Fibroblast of lung (primary cell): Measurements from ENCODE around the gene RASSF8. TPM values are rescaled to one million over a fixed set of nuclear protein-coding genes. Genes with fewer than 3 reads are reported as not detected.
A peak's percentile ranks its signal among the peaks of the same experiment; 100 is the strongest.

Experiments
- DNase-seq, 2 donors: peaks; one replicate each; pipeline versions ENCODE4 v3.0.0 to v3.0.0-alpha.2; 2010; ENCODE audit warnings: low read depth in 2 of 2
- H2AFZ ChIP-seq: 2 replicates; pipeline ENCODE4 v1.5.1; 2012; ENCODE audit warnings: low read length, control low read depth, inconsistent platforms
- H3K27ac ChIP-seq: 2 replicates; pipeline ENCODE4 v1.5.1; 2011; ENCODE audit warnings: low read length, control low read depth; ENCODE audit not compliant: insufficient read depth
- H3K27me3 ChIP-seq: 2 replicates; pipeline ENCODE4 v1.5.1; 2011; ENCODE audit warnings: mild to moderate bottlenecking, low read length; ENCODE audit not compliant: control insufficient read depth, insufficient read depth
- H3K36me3 ChIP-seq: 2 replicates; pipeline ENCODE4 v1.5.1; 2011; ENCODE audit warnings: low read length; ENCODE audit not compliant: control insufficient read depth, insufficient read depth
- H3K4me1 ChIP-seq: 2 replicates; pipeline ENCODE4 v1.5.1; 2011; ENCODE audit warnings: low read length; ENCODE audit not compliant: control insufficient read depth, insufficient read depth; ENCODE audit errors: extremely low read depth
- H3K4me2 ChIP-seq: 2 replicates; pipeline ENCODE4 v1.5.1; 2011; ENCODE audit warnings: low read length, control low read depth; ENCODE audit not compliant: insufficient read depth; ENCODE audit errors: extremely low read depth
- H3K4me3 ChIP-seq, 4 experiments: fragments of 200-600 bp in 1 of 4; sonication (generic) in 1 of 4; replicated peaks in 1 of 4; 2 replicates each; pipeline ENCODE4 v1.5.1; 2011 to 2016; ENCODE audit warnings: low read length in 4 of 4, low read depth in 3 of 4, mild to moderate bottlenecking in 3 of 4, control low read depth in 2 of 4, inconsistent platforms in 1 of 4, mixed read lengths in 1 of 4; ENCODE audit not compliant: insufficient read depth in 1 of 4; ENCODE audit errors: control extremely low read depth in 1 of 4
- H3K79me2 ChIP-seq: 2 replicates; pipeline ENCODE4 v1.5.1; 2012; ENCODE audit warnings: mild to moderate bottlenecking, low read length, inconsistent platforms; ENCODE audit not compliant: control insufficient read depth, insufficient read depth
- H3K9ac ChIP-seq: 2 replicates; pipeline ENCODE4 v1.5.1; 2011; ENCODE audit warnings: mild to moderate bottlenecking, low read length, control low read depth; ENCODE audit not compliant: insufficient read depth
- H3K9me3 ChIP-seq: 2 replicates; pipeline ENCODE4 v1.5.1; 2012; ENCODE audit warnings: low read depth, low read length; ENCODE audit not compliant: control insufficient read depth, insufficient read depth
- H4K20me1 ChIP-seq: 2 replicates; pipeline ENCODE4 v1.5.1; 2011; ENCODE audit warnings: low read length; ENCODE audit not compliant: control insufficient read depth, insufficient read depth; ENCODE audit errors: extremely low read depth
- EZH2 ChIP-seq: IDR thresholded peaks from 2 replicates; pipeline ENCODE4 v1.5.1; 2012; ENCODE audit warnings: low read length, control low read depth, mild to moderate bottlenecking; ENCODE audit errors: missing control alignments
- polyA plus RNA-seq, 2 donors: library from polyadenylated mRNA; depleted of rRNA in 1 of 2; stranded (reverse) in 1 of 2; unstranded in 1 of 2; fragments of >200 nt; gene quantifications; 2 replicates each; pipeline ENCODE4 v1.2.1, GENCODE V29; 2011 to 2012; ENCODE audit warnings: missing spikeins in 1 of 2
- total RNA-seq: library from RNA; depleted of rRNA; stranded (reverse); fragments of >200 nt; gene quantifications from 2 replicates; pipeline ENCODE4 v1.2.1, GENCODE V29; 2014
- TF ChIP-seq, protein P1 (sequence below), 2 donors: IDR thresholded peaks in 1 of 2; conservative IDR thresholded peaks in 1 of 2; 1 replicate in 1 of 2; 2 replicates in 1 of 2; pipeline ENCODE4 v1.5.1; 2011 to 2012; ENCODE audit warnings: low read length in 2 of 2, control low read depth in 1 of 2, inconsistent platforms in 1 of 2, low read depth in 1 of 2, mild to moderate bottlenecking in 1 of 2

Gene RASSF8
- total and polyA plus RNA-seq, 2 donors (not counting 1 experiment from before 2014, with no cell fraction given) = 28.8 to 52.8 TPM

DNA sequence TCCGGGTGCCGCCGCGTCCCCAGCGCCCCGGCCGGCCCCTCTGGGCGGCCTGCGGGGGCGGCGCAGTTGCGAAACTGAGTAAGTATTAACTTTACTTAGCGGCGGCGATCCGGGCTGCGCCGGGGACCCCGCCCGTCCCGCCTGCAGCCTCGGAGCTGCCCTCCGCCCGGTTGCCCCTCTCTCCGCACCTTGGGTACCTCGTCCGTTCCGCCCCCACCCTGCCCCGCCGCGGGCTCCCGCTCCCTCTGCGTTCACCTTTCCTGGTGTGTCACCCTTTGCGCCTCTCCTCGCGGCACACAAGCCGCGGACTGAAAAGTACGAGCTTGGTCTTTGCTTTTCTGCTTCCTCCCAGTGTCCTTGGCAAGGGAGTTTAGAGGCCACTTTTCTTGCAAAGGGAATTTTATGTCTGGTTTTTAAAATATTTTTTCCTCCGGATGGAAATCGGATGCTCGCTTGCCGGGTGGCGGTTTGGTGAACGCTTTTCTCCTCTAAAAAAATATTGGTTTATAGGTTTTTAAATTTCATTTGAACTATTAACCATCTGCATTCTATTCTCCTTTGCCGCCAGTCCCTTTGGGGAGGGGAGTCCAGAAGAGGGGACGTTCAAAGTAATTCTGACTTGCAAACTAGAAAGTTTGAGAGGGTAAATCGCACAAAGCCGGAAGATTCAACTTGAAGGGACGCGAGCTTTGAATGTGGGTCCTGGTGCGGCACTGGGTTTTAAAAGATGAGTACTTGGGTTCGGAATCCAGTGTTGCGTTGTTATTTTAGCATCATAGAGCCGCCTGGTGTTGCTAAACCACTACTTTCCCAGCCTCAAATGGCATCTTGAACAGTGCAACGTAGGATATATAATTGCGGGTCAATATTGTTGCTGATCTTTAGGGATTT lies 834 bp downstream of the RASSF8 start:
- H3K4me2 ChIP-seq = peak overlapping the region; percentile 90
- H3K4me3 ChIP-seq = peak overlapping the region; percentile 86 to 93 (median 89)
- H3K27me3 ChIP-seq = no peaks in the 10 kb centered on the region
- H3K79me2 ChIP-seq = peaks cover 47% of the 10 kb centered on the region
- peaks cover 9% of the 10 kb centered on the region for H3K4me1 ChIP-seq
- no peaks in the 10 kb centered on the region for H3K36me3 ChIP-seq
- peak overlapping the region; percentile 95 for H3K9ac ChIP-seq
- peak overlapping the region; percentile 96 for H3K27ac ChIP-seq
- no peaks in the 10 kb centered on the region for H3K9me3 ChIP-seq
- no peak overlapping the region for H2AFZ ChIP-seq
- DNase-seq = peak; percentile 83 to 88
- H4K20me1 ChIP-seq = no peaks in the 10 kb centered on the region
- TF ChIP-seq, protein P1, sequence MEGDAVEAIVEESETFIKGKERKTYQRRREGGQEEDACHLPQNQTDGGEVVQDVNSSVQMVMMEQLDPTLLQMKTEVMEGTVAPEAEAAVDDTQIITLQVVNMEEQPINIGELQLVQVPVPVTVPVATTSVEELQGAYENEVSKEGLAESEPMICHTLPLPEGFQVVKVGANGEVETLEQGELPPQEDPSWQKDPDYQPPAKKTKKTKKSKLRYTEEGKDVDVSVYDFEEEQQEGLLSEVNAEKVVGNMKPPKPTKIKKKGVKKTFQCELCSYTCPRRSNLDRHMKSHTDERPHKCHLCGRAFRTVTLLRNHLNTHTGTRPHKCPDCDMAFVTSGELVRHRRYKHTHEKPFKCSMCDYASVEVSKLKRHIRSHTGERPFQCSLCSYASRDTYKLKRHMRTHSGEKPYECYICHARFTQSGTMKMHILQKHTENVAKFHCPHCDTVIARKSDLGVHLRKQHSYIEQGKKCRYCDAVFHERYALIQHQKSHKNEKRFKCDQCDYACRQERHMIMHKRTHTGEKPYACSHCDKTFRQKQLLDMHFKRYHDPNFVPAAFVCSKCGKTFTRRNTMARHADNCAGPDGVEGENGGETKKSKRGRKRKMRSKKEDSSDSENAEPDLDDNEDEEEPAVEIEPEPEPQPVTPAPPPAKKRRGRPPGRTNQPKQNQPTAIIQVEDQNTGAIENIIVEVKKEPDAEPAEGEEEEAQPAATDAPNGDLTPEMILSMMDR (conservative IDR thresholded peaks at IDR 0.05 in 1 of 2, IDR thresholded peaks at IDR 0.05 in 1 of 2; ENCODE audit: low read depth in 1 of 2, low read length in 2 of 2) = peak; percentile 19 to 38
- no peak for TF ChIP-seq EZH2

DNA sequence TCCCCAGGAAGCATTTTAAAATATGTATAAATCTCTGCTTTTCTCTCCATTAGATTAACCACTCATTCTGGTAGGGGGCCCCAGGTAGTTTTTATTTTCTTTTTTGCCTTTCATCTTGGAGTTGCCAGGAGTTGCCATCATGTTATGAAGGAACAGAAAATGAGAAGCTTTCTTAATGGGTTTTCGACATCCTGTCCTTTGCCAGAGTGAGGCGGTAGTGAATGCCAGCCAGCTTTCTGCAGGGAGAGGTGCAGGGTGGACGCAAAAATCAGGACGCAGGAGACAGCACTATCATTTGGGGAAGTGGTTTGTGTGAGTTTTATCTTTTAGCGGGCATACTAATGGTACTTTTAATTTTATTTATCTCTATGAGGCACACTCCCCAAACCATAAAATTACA lies 1.7 kb downstream of the RASSF8 start:
- Histone ChIP-seq H3K9ac (peak overlapping the region; percentile 95), H3K27ac (peak overlapping the region; percentile 96), H3K9me3 (no peaks in the 10 kb centered on the region), H4K20me1 (no peaks in the 10 kb centered on the region), H3K4me2 (peak overlapping the region; percentile 90), H3K79me2 (peaks cover 53% of the 10 kb centered on the region), H3K4me1 (peaks cover 9% of the 10 kb centered on the region), H3K36me3 (no peaks in the 10 kb centered on the region), H3K27me3 (no peaks in the 10 kb centered on the region), H2AFZ (no peak overlapping the region), H3K4me3 (peak overlapping the region; percentile 86 to 93 (median 89))
- peak; percentile 45 to 50 for DNase-seq
- TF ChIP-seq EZH2 = no peak
- TF ChIP-seq, protein P1 (conservative IDR thresholded peaks at IDR 0.05 in 1 of 2, IDR thresholded peaks at IDR 0.05 in 1 of 2; ENCODE audit: low read depth in 1 of 2, low read length in 2 of 2) = peak; percentile 23 to 46

DNA sequence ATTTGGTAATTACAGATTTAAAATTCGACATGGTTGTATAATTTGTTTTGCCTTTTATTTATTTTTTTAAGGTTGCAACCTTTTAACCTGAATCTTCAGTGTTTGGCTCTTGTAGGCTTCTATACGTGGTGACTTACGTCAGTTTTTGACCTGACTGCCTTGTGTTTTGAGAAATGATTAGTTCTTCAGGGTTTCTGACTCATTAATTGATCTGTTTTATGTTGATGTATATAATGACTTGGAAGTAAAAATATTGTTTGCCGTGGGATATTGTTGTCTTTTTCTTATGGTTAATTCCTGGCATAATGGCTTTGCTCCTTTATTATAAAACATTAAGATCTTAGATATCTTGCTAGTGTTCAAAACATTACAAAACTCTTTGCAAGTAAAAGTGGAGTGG lies 2.5 kb downstream of the RASSF8 start:
- peak overlapping the region; percentile 41 for H3K4me2 ChIP-seq
- H4K20me1 ChIP-seq = no peaks in the 10 kb centered on the region
- H3K4me1 ChIP-seq = peaks cover 9% of the 10 kb centered on the region
- H3K9ac ChIP-seq = no peak overlapping the region
- H3K36me3 ChIP-seq = no peaks in the 10 kb centered on the region
- H3K27me3 ChIP-seq = no peaks in the 10 kb centered on the region
- peaks cover 62% of the 10 kb centered on the region for H3K79me2 ChIP-seq
- DNase-seq = peak in 1 of 2 donors; percentile 47
- peak overlapping the region in 2 of 4 experiments; percentile 90 to 93 for H3K4me3 ChIP-seq
- no peak overlapping the region for H3K27ac ChIP-seq
- TF ChIP-seq, protein P1 (conservative IDR thresholded peaks at IDR 0.05 in 1 of 2, IDR thresholded peaks at IDR 0.05 in 1 of 2; ENCODE audit: low read depth in 1 of 2, low read length in 2 of 2) = no peak
- TF ChIP-seq EZH2 = no peak
- H2AFZ ChIP-seq = no peak overlapping the region
- no peaks in the 10 kb centered on the region for H3K9me3 ChIP-seq
